ENCODE results near the gene TRRAP.
"Not testable (repeated sequence)": the region's sequence is repeated elsewhere in the genome, so short reads cannot be mapped to it uniquely, and the experiment has no call there.

The TRRAP gene

GRCh38 chr7:99033765-99034164, 155.4 kb downstream of the TRRAP start:
- FAIRE-seq: no peak

DNA sequence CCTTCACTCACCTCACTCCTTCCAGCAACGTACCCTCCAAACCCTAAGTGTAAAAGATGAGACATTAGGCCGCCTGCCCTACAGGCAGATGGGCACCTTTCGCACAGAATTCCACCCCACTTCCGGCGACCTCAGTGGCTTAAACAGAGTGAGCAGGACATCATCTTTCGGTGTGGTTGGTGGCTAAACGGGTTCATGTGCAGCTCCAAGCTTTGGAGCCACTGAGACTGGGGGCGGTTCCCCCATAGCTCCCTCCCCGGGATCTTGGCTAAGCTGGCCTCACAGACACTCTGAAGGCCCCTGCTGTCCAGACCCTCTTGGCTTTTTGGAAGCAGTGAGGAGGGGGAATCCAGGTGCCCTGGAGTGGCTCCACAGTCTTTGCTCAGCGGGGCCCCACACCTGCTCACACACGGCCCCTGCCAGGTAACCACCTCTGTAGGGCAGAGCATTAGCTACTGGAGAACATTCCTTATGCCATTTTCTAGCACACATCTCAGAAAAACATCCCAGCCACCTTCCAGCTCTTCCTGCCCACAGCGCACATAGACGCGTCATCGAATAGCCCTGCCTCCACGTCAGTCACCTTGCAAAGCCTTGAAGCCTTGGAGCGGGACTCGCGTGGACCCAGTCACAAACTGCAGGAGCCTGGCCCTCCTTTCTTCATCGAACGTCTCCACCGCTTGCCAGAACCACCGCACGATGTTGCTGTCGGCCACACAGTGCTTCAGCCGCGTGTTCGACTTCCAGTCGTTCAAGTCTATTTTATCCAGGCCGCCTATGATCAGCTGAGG, 156.8 kb downstream of the TRRAP start:
- FAIRE-seq: no peak

DNA sequence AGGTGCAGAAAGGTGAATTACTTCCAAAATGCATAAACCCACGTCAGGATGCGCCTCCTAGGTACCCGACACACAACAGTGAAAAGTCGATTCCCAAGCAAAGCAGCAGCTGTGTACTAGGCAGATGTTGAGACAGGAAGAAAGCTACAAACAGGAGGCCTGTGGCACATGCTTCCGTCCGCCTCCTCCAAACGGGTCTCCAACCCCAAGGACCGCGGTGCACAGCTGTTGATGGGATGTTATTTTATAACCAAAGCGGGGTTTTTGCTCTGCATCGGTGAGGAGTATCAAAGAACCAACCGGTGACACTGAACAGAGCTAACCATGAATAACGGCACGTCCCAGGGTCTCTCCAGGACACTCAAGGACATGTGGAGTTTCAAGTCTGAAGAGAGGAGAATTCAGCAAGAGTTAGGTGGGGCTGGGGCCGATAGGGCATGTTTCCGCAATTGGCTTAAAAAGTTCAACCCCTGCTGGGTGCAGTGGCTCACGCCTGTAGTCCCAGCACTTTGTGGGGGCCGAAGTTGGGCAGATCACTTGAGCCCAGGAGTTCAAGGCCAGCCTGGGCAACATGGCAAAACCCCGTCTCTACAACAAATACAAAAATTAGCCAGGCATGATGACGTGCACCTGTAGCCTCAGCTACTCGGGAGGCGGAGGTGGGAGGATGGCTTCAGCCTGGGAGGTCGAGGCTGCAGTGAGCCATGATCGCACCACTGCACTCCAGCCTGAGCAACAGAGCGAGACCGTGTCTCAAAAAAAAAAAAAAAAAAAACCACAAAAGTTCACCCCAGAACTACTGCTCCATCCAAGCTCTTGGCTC, 157.6 kb downstream of the TRRAP start:
- FAIRE-seq: no peak

DNA sequence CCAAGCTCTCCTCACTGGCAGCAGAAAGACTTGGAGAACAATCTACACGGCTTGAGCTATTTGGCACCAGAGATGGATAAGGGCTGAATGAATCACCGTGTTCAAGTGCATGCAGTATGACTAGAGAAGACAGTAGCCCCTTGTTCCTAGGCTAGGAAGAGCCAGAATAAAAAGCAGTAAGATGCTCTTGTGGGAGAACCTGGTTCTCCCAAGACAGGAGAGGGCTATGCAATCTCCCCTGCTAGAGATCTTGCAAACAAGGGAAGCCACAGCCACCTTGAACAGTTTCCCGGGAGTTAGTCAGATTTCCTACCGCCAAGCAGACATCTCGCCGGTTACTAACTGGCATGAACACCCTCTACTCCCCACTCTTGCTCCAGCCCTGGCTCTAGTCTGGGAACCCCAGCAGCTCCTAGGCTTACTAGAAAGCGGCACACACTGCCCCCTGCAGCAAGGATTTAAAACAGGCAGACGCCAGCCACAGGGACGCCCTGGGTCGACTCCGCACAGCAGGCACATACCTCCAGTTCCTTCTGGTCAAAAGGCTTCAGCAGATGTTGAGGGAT, 158.3 kb downstream of the TRRAP start:
- no peak for FAIRE-seq

DNA sequence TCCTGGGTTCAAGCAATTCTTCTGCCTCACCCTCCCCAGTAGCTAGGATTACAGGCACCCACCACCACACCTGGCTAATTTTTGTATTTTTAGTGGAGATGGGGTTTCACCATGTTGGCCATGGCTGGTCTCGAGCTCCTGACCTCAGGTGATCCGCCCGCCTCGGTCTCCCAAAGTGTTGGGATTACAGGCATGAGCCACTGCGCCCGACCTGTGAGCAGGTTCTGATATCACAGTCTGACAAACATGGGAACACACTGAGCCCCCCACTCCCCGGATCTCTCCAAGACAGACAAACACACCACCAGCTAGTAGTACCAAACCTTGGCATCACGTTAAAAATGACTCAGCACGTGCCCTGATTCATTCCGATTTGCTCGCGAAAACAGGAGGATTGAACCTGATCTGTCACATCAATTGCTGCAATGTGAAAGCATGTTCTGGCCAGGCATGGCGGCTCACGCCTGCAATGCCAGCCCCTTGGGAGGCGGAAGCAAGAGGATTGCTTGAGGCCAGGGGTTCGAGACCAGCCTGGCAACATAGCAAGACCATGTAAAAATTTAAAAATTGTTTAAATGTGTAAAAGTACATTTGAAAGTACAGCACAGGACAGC, 159.1 kb downstream of the TRRAP start:
- FAIRE-seq: no peak

DNA sequence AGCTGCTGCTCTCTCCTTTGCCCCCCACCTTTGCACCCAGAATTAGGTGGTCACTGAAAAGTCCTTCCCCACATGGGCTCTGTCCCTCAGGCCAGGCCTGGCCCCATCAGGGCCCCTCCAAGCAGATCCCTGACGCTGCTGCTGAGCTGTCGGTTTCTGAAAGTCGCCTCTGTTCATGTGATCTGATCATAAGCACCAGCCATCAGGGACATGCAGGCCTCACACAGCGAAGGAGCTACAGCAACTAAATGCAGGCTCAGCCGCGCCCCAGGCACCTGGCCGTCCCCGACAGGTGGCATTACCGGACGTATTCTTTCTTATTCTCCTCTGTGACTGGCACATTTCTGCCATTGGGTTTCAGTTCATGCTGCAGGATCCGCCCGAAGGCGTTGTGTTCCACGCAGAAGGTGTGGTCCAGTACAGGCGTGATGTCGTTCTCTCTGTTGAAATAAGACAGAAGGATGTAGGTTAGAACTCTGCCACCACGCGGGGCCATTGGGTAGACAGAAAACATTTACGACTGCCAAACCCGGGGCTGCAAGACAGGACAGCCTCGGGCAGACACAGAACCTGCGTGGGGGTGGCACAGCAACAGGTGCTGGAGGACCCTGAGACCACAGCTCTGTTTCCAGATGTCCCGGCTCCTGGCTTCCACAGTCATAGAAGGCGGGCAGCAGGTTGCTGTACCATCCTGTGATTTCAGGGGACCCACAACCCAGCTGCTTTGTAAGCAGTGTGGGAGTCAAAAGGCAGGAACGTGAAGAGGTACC, 159.9 kb downstream of the TRRAP start:
- no peak for FAIRE-seq

DNA sequence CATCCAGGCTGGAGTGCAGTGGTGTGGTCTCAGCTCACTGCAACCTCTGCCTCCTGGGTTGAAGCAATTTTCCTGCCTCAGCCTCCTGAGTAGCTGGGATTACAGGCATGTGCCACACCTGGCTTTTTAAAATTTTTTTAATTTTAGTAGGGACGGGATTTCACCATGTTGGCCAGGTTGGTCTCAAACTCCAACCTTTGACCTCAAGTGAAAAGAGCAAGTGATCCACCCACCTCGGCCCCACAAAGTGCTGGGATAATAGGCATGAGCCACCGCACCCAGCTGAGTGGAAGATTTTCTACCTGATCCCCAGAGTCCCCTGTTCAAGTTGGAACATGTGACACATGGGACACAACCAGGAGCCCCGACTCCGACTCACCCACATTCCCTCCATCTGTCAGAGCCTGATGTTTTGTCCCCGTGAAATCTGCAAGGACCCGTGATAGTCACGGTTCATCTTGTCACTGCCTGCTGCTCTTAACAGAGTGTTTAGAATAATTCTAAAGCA, 161.1 kb downstream of the TRRAP start:
- no peak for FAIRE-seq

DNA sequence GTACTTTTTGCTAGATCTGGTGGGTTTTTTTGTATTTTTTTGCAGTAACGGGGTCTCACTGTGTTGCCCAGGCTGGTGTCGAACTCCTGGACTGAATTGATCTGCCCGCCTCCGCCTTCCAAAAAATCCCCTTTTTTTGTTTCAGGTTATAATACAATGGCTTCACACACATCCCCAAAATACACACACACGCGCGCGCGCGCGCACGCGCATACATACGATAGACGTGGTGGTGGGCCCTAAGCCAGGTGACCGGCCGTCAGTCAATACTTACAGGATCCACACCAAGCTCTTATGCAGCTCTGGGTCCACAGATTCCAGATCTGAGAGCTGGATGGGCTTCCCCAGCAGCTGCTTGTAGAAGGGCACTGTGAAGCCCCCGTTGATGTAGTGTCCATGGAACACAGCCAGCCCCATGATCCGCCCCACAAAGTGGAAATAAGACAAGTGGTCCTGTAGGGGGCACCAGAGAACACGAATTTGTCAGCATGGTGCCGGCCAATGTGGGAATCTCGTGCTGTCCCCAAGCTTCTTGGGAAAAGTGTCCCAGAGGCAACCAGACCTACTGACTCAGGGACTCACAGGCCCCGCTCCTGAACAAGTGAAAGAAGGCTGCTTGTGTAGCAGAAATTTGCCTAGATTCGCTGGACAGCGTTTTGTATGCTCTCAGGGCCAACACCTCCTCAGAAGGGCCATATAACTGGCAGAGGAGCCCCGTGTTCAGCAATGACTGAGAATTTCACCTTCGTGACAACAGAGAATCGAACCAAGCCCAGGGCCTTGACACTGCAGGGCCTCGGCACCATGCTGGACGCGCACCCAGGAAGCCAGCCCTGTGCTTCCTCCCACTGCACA, 162.0 kb downstream of the TRRAP start:
- no peak for FAIRE-seq

DNA sequence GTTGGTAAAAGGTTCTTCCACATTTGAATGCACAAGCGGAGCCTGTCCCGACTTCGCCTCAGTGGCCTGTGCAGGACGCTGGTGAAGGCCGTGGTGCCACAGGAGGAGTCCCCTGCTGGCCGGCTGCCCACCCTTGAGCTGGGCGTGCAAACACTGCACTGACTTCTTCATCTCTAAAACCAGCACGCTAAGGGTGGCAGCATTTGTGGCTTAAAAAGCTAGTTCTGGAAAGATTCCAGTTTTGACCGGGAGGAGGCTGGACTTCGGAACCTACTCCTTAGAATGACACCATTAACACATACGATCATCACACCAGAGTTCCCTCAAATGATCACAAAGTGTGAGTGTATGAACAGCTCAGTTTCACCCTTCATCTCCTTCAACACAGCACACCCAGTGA, 163.2 kb downstream of the TRRAP start:
- no peak for FAIRE-seq

- no peak for FAIRE-seq
These were observed 164.6 kb downstream of the TRRAP start for GRCh38 chr7:99042957-99043356.

GRCh38 chr7:99044858-99045257, 166.5 kb downstream of the TRRAP start:
- not testable (repeated sequence) for FAIRE-seq

- not testable (repeated sequence) for FAIRE-seq
These were observed 167.9 kb downstream of the TRRAP start for GRCh38 chr7:99046262-99046661.

DNA sequence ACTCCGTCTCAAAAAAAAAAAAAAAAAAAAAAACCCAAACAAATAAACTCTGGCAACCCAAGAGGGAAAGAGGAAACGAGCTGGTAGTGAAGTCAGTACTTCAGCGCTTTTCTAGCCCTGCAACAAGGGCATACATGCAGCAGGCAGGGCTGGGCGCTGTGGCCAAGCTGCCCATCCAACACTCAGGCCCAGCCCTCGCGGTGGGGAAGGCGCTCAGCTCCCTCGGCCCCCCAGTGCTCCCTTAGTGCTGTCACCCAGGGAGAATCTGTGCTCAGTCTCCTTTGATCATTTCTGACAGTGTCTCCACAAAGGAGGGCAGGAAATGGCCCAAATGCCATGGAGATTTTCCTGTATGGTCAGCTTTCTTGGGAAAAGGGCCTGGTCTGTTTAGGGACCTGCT, 168.4 kb downstream of the TRRAP start:
- FAIRE-seq: no peak

- FAIRE-seq: no peak
These were observed 169.3 kb downstream of the TRRAP start for GRCh38 chr7:99047526-99048077.

DNA sequence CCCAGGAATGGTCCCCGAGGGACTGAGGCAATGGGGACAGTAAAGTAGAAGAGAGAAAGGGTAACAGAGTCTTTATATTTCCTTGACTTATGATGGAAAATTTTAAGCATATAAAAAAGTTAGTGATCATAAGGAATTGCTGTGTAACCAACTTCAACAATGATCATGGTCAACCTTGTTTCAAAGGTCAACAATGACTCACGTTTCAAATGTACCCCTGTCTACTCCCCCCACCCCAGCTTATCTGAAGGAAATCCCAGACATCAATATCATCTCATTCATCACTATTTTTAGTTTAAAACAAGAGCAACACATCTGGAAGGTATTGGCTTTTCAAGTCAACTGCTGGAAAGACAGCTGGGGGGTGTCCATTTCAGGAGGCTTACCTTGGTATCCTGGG, 172.6 kb downstream of the TRRAP start:
- no peak for FAIRE-seq

- FAIRE-seq: no peak
These were observed 176.4 kb downstream of the TRRAP start for GRCh38 chr7:99054781-99055180.

DNA sequence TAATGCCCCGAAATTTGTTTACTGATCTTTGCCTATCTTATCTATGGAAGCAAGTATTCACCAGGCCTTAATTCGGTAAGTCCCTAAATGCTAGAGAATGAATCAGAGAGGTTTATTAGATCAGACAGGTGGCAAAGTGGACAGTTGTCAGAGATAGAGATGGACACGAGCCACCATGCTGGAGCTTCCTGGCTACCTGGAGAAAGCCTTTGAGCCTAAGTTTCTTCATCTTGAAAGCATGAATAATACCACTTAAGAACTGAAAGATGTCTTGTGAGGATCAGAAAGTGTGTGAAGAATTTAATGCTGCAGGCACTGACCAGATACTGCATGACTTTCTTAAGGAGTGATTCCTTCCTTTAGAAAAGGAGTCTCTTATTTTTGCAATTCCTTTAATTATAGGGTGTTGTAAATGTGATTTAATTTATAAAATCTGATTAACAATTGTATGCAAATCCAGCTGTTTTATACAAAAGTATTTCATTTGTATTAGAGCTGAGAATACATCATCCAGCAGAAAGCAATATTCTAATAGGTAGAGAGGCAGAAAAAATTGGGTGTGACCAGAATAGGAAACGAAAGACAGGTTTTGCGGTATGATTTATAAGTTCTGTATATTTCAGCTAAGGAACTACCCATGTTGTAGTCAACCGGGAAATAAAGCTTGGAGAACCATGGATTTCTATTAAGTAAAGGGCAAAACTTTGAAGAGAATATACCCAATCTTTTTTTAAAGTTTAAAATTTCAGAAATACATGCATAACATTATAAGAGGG, 182.9 kb downstream of the TRRAP start:
- no peak for FAIRE-seq
